ENCODE results near the gene FBXO17.
"Not testable (repeated sequence)": the region's sequence is repeated elsewhere in the genome, so short reads cannot be mapped to it uniquely, and the experiment has no call there.

FBXO17 gene, protein sequence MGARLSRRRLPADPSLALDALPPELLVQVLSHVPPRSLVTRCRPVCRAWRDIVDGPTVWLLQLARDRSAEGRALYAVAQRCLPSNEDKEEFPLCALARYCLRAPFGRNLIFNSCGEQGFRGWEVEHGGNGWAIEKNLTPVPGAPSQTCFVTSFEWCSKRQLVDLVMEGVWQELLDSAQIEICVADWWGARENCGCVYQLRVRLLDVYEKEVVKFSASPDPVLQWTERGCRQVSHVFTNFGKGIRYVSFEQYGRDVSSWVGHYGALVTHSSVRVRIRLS

DNA sequence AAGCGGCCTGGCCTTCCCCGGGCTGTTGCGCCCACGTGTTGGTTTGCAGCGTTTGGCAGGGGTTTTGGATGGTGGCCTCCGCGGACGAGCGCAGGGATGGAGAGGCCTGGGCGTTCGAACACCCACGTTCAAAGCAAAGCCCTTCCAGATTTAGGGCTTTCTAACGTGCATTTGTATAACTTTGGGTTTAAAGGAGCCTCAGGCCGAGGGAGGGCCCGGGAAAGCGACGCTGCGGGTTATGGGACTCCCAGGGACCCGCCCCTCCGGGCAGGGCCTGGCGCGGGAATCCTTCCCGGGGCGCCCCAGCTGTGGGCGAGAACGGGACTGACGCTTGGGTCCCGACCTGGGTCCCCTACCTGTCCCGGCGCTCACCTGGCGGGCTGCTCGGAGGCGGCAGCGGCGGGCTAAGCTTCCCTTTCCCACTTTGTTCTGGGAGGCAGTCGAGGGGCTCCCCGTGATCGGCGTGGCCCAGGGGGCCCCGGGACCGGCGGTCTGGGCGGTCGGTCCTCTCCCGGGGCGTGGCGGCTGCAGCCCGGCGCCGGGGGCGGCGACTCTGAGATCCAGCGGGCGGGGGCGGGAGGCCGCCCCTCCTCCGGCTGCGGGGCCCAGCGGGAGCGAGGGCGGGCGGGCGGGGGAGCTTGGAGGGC is at the start of gene FBXO17:
TSS of gene FBXO17 (minus strand) at position 529 of the 647 bp plus-strand sequence. CDS start 25,423 bp downstream, outside the sequence.
- DNase-seq: no peak

DNA sequence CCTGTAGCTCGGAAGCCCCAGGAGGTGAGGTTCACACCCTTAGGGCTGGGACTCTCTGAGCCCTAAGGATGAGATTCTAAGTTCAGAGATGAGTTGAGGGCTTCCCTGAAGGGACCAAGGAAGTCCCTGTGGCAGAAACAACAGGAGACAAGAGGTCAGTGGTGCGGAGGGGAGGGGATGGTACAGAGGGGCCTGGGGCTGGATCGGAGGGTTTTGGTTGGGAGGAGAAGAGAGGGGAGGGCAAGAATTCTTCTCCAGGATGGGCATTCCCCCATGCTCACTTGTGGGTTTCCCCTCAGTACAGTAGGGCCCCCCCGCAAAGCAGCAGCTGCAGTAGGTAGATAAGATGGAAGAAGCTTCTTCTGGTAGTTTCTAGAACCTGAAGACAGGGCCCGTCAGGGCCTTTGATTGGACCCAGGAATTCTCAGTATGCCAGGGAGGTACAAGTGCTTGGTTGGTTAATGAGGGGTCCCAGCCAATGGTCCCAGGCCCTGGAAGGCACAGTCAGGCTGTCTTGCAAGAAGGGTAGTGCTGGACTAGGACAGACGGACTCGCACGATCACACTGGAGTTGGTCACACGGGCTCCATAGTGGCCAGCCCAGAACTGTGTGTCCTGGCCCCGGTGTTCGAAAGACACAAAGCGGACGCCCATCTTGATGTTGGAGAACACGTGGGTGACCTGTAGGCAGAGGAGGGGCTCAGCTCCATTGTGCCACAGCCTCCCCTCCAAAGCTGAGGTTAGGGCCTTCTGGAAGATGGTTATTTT is 49.5 kb upstream of the FBXO17 start:
- DNase-seq: no peak

DNA sequence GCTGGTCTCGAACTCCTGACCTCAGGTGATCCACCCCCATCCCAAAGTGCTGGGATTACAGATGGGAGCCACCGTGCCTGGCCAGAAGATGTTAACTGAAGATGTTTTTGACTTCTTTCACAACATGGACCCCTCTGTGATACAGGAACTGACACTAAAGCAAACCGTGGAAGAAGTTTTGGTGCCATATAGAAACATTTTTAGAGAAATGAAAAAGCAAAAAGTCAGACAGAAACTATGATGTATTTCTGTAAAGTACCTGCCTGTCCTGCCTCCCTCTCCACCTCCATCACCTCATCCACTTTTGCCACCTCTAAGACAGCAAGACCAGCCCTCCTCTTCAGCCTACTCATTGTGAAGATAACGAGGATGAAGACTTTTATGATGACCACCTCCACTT is 45.5 kb upstream of the FBXO17 start:
- DNase-seq: no peak

DNA sequence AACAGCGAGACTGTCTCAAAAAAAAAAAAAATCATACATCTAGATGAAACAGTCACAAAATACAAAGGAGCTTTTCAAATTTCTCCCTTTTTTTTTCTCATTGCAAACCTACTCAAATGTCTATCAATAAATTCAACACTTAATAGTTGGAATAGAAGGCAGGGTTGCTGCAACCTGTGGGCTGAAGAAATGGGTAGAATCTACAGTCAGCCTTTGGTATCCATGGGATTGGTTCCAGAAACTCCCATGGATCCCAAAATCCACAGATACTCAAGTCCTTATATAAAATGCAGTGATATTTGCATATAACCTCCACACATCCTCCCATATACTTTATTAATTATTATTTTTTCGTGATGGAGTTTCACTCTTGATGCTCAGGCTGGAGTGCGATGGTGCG is 42.1 kb upstream of the FBXO17 start:
- no peak for DNase-seq

DNA sequence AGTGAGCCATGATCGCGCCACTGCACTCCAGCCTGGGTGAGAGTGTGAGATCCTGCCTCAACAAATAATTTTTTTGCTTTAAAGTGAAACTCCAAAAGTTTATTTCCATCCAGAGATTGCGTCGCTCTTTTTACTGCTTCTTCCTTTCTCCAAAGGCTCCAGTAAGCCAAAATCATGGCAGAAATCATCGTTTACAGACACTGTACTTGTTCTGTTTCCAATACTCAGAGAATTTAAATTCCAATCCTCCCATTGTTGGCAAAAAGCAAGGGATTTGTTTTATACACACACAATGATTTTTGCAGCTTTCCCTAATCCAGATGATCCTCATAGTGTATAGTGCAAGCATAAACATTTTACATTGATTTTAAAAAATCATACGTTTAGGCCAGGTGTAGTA is 41.5 kb upstream of the FBXO17 start:
- DNase-seq: no peak

DNA sequence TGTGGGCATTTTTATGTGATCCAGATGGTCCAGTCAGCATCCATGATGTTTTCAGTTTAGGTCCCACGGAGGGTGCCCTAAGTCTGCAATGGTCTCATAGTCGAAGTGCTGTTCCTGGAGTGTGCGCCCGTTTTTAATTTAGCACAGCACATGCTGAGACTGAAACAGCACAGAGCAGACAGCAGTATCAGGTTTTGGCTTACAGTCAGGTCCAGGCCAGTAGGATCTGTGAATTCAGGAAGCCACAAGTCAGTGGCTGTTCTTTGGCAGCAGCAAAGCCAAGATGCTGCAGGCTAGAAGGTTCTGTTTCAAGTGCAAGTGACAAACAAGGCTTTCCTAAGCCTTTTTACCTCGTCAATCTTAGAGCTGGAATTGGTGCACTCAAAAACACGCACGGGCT is 38.5 kb upstream of the FBXO17 start:
- no peak for DNase-seq

DNA sequence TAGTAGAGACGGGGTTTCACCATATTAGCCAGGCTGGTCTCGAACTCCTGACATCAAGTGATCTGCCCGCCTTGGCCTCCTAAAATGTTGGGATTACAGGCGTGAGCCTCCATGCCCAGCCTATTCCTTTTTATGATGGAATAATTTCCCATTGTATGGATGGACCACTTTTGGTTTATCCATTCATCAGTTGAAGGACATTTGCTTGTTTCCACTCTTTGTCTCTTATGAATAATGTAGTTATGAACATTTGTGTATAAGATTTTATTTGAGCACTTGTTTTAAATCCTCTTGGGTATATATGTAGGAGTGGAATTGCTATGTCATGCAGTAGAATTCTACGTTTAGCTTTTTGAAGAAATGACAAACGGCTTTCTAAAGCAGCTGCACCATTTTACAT is 33.5 kb upstream of the FBXO17 start:
- no peak for DNase-seq

DNA sequence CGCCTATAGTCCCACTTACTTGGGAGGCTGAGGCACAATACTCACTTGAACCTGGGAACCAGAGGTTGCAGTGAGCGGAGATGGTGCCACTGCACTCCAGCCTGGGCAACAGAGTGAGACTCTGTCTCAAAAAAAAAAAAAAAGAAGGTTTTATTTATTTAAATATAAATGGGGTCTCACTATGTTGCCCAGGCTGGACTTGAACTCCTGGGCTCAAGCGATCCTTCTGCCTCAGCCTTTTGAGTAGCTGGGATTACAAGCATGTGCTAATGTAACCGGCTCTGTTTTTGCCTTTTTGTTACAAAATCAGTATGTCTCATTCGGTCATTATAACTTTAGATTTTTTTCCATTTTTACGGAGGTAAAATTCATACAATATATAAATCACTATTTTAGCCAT is 32.6 kb upstream of the FBXO17 start:
- DNase-seq: no peak

DNA sequence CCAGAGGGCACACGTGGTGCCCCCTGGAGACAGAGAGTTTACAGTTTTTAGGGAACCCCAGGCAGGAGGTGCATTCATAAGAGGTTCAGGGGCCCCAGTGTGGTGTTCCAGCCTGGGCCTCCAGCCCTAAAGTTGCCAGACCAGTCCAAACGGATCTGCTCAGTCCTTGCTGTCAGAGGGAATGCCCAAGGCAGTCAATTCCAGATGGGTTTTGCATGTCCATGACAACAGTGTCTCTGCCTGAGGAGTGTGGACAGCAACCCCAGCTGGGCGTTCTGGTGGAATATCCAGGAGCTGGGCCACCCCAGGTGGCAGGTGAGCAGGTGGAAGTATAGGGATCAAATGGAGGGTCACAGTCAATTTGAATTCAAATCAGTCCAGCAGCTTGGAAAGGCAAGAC is 31.6 kb upstream of the FBXO17 start:
- no peak for DNase-seq

DNA sequence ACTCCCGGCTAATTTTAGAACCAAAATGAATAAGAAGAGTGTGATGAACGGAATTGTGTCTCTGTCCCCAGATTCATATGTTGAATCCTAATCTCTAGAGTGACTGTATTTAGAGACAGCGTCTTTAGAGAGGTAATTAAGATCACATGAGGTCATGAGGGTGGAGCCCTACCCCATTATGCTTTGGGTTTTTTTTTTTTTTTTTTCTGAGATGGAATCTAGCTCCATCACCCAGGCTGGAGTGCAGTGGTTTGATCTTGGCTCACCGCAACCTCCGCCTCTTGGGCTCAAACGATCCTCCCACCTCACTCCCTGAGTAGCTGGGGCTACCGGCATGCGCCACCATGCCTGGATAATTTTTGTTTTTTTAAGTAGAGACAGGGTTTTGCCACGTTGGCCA is 28.9 kb upstream of the FBXO17 start:
- DNase-seq: no peak

DNA sequence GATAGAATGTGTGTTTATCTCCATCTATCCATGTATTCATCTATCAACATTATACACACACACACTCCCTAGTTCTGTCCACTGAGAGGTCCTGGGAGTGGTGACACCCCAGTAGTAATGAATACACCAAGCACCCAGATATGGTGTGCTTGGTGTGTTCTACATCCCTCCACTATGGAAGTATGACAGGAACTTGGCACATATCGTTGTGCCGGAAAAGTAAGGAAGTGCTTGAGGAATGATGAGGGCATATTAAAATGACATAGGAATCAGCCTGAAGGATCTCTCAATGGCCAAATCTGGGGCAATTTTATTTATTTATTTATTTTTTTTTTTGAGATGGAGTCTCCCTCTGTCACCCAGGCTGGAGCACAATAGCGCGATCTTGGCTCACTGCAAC is 28.3 kb upstream of the FBXO17 start:
- DNase-seq: no peak

DNA sequence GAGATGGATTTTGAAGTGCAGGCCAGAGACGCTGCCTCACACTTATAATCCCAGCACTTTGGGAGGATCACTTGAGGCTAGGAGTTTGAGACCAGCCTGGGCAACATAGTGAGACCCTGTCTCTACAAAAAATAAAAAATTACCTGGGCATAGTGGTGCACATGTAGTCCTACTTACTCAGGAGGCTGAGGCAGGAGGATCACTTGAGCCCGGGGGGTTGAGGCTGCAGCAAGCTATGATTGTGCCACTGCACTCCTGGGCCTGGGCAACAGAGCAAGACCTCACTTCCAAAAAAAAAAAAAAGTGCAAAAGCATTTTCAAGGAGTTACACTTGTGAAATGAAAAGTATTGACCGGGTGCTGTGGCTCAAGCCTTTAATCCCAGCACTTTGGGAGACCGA is 27.6 kb upstream of the FBXO17 start:
- no peak for DNase-seq

DNA sequence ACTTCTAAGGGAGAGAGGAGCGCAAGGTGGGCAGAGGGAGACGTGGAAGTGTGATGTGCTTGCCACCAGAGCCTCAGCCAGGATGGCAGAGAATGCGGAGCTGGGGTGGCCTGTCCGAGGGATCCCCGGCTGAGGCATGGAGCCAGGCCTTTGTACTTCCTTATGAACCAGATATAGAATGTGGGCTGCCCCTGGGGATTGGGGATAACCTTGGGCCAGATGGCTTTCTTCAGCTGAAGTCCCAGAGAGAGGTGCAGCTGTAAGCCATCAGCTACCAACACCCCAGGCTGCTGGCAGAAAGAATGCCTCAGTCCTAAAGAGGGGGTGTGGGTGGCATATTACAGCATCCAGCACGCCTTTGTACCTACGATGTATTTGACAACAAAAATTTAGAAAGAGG is 25.5 kb upstream of the FBXO17 start:
- DNase-seq: no peak

DNA sequence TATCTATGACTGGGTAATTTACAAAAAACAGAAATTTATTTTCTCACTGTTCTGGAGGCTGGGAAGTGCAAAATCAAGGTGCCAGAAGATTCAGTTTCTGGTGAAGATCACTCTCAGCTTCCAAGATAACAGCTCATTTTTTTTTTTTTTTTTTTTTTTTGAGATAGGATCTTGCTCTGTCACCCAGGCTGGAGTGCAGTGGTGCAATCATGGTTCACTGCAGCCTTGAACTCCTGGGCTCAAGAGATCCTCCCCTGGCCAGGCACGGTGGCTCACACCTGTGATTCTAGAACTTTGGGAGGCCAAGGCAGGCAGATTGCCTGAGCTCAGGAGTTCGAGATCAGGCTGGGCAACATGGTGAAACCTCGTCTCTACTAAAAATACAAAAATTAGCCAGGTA is 22.0 kb upstream of the FBXO17 start:
- not testable (repeated sequence) for DNase-seq

DNA sequence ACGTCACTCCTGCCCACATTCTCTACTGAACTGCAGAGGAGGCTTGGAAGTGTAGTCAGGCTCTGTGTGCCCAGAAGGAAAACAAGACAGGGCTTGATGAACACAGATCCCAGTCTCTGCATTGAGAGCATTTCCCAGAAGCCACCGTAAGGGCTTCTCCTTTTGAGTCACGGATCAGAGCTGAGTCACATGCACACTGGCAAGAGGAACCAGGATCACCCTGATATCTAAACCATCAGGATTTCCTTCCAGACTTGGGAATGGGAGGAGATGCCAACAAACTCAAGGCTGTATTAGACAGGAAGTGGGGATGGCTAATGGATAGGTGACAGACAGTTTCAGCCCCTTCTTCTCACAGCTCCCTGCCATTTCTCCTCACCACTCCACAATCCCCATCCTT is 17.7 kb upstream of the FBXO17 start:
- DNase-seq: no peak

DNA sequence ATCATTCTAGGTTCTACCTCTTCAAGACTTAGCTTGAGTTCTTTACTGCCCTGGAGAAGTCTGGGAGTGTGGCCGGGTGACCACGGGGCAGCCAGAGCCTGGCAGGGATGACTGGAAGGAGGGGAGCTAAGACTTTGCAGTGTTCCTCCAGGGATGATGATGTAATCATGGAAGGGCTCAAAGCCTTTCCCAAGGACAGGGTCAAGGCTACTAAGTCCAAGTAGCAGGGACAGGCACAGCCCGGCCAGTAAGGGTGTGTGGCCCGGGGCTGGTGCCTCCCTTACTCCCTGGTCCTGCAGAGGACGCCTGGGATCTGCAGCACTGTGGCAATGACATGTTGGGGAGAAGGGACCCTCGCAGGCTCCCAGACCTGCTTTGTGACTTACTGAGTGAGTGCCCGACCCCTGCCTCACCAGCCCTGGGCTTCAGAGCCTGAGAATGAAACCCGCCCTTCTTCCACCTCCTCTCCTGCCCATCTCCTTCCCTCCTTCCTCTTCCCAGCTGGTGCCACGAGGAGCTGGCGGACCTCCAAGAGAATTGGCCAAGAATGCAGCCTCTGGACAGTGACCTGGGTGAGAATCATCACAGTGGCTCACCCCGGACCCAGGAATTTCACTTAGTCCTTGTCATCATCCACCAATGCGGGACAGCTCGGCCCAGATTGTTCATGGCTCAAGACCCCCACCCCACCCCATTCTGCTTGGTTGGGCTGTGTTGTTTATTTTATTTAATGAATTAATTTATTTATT is 15.6 kb upstream of the FBXO17 start:
- no peak for DNase-seq

DNA sequence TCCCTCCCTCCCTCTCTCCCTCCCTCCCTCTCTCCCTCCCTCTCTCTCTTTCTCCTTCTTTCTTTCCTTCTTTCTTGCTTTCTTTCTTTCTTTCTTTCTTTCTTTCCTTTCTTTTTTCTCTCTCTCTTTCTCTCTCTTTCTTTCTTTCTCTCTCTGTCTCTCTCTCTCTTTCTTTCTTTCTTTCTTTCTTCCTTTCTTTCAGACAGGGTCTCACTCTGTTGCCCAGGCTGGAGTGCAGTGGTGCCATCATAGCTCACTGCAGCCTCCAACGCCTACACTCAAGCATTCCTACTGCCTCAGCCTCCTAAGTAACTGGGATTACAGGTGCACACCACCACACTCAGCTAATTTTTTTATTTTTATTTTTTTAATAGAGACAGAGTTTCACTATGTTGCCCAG is 14.1 kb upstream of the FBXO17 start:
- DNase-seq: not testable (repeated sequence)

DNA sequence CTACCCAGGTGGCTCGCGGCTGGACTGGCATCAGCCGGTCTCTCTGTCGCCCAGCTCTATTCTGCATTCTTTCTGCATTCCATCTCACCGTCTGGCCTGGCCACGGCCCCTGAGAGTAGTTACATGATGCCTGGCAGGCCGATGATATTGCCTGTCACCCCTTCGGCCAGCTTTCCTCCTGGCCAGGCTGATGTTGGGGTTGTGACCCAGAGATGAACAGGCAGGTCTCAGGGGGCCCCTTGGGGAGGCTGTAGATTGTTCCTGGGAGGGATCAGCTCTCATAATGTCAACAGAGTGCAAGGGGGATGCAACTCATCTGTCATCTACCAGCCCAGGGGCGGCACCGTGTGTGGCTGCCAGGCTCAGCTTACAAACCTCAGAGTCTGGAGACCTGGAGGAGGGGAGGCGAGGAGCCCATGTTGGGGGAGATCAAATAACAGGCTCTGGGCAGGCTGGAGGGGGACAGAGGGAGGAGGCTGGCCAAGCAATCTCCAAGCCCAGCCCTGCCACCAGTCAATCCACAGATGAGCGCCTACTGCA is 13.6 kb upstream of the FBXO17 start:
- no peak for DNase-seq

DNA sequence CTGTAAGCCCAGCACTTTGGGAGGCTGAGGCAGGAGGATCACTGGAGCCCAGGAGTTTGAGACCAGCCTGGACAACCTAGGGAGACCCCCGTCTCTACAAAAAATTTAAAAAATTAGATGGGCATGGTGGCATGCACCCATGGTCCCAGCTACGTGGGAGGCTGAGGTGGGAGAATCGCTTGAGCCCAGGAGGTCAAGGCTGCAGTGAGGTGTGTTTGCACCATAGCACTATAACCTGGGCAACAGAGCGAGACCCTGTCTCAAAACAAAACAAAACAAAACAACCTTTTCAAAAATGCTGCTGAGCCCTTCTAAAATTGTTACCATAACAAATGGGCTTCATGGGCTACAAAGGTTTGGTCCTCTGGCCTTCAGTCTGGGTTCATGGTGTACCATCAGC is 13.1 kb upstream of the FBXO17 start:
- DNase-seq: not testable (repeated sequence)

DNA sequence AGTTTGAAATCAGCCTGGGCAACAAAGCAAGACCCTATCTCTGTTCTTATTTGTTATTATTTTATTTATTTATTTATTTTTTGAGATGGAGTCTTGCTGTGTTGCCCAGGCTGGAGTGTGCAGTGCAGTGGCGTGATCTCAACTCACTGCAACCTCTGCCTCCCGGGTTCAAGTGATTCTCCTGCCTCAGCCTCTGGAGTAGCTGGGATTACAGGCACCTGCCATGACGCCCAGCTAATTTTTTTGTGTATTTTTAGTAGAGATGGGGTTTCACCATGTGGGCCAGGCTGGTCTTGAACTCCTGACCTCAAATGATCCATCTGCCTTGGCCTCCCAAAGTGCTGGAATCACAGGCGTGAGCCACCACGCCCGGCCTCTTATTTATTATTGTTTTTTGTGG is 12.2 kb upstream of the FBXO17 start:
- DNase-seq: not testable (repeated sequence)

DNA sequence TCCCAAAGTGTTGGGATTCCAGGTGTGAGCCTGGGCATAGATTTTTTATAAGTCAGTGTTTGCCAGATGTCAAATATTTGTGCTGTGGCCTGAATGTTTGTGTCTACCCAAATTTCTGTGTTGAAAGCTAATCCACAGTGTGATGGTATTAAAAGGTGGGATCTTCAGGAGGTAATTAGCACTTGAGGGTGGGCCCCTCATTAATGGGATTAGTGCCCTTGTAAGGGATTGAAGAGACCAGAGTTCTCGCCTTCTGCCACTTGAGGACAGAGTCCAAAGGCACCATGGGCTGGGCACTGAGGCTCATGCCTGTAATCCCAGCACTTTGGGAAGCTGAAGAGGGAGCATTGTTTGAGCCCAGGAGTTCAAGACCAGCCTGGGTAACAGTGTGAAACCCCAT is 9.7 kb upstream of the FBXO17 start:
- no peak for DNase-seq

DNA sequence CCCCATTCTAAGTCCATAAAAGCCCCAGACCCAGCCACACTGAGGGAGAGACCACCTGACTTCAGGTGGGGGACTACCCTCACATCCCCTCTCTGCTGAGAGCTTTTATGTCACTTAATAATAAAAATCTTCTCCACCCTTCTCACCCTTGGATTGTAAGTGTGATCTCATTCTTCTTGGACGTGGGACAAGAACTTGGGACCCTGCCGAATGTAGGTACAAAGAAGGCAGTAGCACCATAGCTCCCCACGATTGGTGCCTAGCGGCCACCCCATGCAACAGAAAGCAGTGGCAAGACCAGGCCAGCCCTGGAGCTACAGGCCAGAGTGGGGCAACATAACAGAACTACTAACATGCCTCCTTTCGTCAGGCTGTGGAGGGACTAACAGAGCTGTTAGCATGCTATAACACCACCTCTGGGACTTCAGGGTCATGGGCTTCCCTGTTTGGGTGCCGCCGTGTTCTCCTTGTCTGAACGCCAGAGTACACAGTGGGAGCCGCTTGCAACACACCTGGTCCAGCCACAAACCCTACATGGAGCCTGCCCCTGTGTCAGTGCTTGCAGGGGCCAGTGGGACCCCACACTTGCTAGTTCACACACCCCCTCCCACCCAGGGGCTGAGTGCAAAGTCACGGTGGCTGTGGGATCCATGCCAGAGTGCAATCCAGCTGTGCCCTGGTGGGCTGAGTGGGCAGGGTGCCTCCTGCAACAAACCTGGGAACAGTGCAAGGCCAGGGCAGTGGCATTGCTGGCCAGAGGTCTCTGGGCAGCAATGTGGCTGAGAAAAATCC is 5.2 kb upstream of the FBXO17 start:
- DNase-seq: no peak
